GM18520 (cell line): ENCODE data around the gene SZRD1.
"Not testable (repeated sequence)": the region's sequence is repeated elsewhere in the genome, so short reads cannot be mapped to it uniquely, and the experiment has no call there.

Experiments used
- ATAC-seq: cut with Tn5 transposase; IDR thresholded peaks from one replicate; pipeline ENCODE4 v1.9.1; 2021; ENCODE audit not compliant: unreplicated experiment

SZRD1 gene, protein sequence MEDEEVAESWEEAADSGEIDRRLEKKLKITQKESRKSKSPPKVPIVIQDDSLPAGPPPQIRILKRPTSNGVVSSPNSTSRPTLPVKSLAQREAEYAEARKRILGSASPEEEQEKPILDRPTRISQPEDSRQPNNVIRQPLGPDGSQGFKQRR

DNA sequence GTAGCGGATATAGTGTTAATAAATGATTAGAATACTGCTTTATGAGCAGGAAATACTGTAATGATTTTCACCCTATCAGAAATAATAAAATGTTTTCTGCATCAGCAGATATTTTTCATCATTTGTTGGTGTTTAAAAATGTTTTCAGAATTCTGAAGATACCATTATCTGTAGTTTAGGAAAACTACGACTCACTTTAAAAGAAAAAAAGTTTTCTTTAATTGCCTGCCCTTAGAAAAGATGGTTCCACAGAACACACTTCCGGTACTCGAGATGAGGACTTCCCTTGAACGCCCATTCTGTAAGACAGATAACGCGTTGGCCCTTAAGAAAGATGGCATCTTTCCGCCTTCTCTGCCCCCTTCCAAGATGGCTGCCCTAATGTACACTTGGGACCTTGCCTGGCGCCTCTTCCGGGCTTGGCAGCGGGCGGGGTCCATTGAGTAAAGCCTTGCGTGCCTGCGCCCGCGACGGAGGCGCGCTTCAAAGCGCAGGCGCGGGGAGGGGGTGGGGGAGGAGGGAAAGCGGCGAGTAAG, at the start of gene SZRD1:
SZRD1 (plus strand) TSS at position 521 of the 536 bp plus-strand sequence. CDS start 16 bp downstream, outside the sequence.
- ATAC-seq: peak; percentile 66

DNA sequence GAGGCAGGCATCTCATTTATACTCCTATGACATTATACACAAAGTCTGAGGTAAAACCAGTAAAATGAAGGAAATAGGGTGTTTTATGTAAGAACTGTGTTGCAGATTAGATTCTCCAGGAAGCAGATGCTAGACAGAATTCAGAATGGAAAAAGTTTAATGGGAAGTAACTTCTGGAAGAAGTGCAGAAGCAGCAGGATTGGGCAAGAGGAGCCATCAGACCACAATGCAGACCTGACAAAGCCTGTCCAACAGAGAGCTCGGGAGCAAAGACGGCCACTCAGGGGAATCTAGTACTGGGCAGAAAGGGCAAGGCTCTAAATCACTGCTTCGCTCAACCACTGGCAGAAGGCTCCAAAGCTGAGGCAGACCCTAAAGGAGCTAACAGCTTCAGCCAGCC, 48.5 kb upstream of the SZRD1 start:
- no peak for ATAC-seq

DNA sequence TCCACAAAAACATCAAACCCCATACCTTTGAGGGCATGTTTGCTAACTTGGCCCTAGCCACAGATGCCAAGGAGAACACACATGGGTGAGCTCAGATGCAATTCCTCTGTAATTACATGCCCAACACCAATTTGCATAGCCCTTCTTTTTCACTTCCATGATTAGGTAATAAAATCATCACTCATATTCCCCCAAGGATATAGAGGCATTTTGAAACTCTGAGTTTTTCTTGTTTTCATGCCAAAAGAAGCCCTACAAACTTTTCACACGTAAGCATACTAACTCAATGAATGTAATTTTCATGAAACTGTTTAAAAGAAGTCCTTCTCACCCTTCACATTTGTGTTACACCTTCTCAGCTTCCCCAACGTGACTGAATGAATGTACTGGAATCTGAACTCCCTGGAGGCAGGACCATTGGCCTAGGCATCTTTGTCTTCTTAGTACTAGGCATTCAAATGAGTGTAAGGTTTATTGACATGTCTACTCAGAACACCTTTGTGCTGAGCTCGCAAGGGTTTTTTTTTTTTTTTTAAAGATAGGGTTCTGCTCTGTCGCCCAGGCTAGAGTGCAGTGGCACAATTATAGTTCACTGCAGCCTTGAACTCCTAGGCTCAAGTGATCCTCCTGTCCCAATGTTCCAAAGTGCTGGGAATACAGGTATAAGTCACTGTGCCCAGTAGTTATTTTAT, 45.7 kb upstream of the SZRD1 start:
- ATAC-seq: no peak

DNA sequence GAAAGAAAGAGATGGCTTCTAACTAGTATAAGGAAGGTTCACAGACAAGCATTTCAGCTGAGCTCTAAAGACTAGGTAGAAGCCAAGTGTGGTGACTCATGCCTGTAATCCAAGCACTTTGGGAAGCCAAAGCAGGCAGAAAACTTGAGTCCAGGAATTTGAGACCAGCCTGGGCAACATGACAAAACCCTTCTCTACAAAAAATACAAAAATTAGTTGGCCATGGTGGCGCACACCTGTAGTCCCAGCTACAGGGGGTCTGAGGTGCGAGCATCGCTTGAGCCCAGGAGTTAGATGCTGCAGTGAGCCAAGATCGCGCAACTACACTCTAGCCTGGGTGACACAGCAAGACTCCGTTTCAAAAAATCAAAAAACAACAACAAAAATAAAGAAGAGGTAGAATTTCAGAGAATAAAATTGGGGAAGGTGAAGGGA, 42.6 kb upstream of the SZRD1 start:
- no peak for ATAC-seq

DNA sequence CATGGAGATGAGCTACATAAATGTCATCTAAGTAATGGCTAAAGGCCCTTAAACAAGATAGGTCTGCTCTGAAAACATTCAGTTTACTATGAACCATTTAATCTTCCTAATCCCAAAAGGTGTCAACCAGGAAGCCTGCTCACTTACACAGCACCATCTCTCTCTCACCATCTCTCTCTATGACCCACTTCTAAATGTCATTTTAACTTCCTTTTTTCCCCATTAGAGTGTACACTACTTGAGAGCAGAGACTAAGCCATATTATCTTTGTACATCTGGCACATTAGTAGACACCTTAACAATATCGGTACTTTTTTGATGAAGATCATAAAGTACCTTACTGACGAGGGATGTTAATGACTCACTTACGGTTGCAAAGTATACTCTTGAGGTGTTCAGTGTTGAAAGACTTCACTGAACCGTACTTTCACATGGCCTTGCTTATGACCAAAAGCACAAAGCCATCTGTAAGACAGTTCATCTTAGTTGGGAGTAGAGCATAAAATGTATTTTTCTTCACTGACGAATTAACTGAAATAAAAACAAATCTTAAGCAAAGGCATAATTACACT, 40.1 kb upstream of the SZRD1 start:
- ATAC-seq: no peak

DNA sequence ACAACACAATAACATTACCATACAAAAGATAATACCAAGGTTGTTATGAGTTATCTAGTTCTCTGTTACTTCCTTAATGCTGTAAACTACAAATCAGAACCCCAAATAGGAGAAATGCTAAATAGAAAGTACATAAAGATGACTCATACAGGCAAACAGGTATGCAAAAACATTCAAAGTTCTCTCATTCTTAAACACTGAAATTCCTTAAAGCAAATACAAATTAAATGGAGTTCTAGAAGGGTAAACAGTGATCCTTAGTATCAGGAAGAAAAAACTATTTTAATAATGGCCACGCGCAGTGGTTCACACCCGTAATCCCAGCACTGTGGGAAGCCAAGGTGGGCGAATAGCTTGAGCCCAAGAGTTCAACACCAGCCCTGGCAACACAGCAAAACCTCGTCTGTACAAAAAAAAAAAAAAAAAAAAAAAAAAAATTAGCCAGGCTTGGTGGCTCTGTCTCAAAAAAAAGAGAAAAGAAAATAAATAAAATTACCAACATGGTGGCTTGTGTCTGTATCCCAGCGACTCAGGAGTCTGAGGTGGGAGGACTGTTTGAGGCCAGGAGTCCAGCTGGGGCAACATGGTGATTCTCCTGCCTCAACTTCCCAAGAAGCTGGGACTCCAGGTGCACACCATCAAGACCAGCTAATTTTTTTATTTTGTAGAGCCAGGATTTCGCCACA, 32.2 kb upstream of the SZRD1 start:
- ATAC-seq: no peak

DNA sequence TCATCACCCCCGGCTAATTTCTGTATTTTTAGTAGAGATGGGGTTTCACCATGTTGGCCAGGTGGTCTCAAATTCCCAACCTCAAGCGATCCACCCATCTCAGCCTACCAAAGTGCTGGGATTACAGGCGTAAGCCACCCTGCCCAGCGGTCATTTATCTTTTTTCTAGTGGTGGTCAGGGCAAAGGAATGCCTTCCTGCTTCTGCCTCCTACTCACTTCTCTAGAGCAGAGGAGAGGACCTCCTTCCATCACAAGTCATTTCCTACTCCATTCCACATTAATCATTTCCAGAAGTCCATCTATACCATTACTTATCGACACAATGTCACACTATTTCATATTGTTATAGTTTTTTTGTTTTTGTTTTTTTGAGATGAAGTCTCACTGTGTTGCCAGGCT, 28.1 kb upstream of the SZRD1 start:
- no peak for ATAC-seq

DNA sequence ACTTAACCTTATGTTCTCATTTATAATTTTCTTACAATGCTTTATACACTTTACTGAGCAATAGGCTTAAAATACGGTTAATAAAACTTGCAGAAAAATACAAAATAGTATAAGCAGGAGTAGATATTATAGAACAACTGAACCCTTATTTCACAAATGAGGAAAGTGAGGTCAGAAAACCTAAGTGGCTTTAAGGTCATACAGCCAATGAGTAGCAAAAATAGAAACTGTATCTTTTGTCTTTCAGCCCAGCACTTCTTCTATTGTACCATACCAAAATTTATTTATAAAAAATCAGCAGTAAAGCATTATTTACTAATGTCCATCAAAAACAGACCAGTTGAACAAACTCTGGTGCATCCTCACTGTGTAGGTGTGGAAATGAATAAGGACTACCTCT, 26.4 kb upstream of the SZRD1 start:
- ATAC-seq: no peak

DNA sequence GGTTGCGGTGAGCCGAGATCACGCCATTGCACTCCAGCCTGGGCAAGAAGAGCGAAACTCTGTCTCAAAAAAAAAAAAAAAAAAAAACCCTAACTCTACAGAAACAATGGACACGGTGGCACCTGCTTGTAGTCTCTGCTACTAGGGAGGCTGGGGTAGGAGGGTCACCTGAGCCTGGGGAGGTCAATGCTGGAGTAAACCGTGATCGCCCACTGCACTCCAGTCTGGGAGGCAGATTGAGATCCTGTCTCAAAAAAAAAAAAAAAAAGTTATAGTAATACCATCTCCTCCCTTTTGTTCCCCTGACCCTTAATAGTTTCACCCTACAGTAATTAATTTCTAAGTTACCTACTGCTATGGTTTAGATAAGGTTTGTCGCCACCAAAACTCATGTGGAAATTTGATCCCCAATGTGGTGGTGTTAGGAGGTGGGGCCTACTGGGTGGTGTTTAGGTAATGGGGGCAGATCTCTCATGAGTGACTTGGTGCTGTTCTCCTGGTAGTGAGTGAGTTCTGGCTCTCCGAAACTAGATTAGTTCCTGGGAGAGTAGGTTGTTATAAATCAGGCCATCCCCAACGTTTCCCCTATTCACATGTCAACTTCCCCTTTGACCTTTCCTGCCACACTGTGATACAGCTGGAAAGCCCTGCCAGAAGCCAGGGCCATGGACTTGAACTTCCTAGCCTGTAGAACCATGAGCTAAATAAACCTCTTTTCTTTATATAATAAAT, 24.5 kb upstream of the SZRD1 start:
- no peak for ATAC-seq

DNA sequence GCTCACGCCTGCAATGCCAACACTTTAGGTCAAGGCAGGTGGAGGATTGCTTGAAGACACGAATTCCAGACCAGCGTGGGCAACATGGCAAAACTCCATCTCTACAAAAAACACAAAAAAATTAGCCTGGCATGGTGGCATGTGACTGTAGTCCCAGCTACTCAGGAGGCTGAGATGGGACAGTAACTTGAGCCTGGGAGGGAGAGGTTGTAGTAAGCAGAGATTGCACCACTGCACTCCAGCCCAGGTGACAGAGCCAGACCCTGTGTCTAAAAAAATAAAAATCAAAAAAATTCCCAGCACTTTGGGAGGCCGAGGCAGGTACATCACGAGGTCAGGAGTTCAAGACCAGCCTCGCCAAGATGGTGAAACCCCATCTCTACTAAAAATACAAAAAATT, 23.8 kb upstream of the SZRD1 start:
- not testable (repeated sequence) for ATAC-seq

DNA sequence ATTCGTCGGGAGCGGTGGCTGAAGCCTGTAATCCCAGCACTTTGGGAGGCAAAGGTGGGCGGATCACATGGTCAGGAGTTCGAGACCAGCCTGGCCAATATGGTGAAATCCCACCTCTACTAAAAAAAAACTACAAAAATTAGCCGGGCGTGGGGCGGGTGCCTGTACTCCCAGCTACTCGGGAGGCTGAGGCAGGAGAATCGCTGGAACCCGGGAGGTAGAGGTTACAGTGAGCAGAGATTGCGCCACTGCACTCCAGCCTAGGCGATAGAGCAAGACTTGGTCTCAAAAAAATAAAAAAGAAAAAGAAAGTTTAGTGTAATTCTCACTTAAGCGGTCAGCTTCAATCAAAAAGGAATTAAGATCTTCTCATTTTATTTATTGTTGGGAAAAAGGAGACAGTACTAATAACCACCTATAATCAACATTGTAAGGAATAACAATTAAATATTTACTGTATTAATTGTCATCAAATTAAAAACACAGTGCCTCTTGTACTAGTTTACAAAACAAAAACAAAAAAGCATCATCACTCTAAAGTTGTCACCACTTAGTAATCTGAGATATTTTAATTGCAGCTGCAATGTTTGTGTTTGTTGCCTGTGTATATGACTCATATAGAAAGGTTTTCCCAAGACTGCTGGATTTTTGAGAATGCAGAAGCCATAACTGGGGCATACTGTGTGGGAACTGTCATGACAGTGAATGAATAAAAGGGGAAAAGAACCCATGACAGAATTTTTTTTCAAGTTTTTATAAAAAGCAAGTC, 18.4 kb upstream of the SZRD1 start:
- ATAC-seq: no peak

DNA sequence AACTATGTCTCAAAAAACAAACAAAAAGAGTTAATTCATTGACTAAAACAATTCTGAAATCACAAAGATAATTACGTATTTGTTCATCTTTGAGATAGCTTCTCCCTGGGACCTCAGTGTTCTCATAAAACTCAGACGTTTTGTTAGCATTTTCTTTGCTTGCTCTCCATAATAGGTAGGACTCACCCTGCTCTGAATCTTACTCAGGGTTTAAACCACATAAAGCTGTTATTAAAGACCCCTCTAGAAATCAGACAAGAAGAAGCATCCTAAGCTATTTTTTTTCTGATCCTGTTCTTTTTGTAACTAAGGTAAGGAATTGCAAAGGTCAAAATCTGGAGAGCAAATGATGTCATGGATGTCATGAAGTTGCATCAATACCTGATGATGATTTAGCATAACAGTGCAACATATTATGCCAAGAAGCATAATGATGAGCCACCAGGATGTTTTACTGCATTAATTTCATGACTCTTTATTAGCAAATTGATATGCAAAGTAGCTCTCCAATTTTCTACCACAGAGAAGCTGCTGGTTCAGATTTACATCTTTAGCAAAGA, 17.1 kb upstream of the SZRD1 start:
- no peak for ATAC-seq

DNA sequence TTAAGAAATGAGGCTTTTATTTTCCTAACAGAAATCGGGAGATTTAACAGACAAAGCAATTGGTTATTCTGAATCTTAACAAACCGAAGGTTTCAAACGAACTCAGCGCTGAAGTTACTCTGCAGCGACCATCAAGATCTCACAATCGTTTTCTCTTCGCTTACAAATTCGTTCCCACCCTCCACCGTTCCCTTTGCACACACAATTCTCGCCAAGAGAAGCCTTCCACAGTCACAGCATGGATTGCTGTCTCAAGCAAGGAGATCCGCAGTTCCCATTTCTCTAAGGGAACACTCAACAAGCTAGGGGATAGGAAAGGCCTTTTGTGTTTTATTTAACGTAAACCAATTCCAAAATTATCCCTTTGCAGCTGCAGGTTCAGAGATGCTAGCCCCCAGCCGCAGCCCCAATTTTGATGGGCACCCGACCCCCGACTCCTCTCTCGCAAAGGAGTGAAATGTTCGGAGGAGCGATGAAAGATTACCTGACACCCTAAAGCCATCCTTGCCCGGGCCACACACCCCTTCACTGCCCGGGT, 15.5 kb upstream of the SZRD1 start:
- no peak for ATAC-seq

DNA sequence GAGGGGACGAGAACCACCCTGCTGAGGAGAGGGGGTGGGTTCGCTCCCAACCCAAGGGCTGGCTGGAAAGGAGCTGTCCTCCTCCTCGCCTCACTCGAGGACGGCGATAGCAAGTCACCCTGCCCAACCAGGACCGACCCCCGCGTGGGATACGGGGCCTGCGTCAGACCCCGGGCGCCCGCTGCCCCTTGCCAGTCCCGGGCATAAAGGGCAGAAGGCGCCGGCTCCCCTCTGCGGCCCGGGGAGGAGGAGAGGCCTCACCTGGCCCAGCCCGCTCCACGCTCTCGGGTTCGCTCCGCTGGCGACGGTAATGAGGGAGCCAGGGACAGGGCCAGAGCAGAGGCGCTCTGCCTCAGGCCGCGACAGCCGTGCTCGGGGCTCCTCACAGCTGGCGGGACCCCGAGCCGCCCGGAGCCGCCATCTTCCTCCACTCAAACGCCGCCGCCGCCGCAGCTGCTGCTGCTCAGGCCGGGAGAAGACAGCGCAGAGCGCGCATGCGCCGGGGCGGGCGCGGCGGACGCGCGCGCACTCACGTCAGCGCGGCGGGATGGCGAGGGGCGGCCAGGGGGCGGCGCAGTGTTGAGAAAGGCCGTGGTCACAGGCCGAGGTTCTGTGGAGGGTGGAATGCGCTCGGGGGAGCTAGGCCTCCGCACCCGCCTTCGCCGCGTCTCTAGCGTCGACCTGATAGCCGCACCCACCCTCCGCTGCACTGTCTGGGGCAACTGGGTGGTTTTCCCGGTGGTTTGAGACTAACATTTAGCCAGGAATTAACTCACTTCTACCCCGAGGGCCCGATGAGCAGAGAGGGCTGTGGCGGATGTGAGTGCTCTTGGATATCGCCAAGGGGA, 14.8 kb upstream of the SZRD1 start, which contains the start of gene FBXO42:
FBXO42 (minus strand) TSS at position 487 of the 848 bp plus-strand sequence. CDS start 37,062 bp downstream, outside the sequence.
- peak; percentile 91 for ATAC-seq

DNA sequence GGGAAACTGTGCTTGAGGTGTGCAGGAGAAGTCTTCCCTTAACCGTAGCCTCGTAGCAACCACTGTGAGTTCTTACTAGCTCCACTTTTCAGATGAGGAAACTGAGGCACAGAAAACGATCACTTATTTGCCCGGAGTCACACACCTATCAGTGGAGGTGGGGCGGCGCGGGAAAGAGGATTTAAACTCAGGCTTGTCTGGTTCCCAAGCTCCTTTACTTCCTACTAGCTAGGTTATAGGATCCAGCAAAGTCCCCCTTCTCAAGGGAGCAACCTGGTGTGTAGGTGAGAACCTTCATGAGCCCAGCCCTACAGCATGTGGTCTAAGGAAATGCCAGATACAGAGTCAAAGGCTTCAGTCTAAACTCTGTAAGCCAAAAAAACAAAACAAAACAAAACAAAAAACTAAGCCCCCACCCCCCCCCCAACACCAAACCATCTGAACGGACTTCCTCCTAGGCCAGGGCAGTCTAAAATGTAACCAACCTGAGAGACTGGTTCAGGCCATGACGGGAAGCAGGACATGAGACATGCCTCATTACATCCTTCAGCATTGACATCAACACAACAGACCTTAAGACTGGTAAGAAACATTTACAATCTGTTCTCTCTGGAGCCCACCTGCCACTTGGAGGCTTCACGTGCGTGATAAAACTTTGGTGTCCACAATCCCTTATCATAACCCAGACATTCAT, 14.1 kb upstream of the SZRD1 start:
- ATAC-seq: no peak

DNA sequence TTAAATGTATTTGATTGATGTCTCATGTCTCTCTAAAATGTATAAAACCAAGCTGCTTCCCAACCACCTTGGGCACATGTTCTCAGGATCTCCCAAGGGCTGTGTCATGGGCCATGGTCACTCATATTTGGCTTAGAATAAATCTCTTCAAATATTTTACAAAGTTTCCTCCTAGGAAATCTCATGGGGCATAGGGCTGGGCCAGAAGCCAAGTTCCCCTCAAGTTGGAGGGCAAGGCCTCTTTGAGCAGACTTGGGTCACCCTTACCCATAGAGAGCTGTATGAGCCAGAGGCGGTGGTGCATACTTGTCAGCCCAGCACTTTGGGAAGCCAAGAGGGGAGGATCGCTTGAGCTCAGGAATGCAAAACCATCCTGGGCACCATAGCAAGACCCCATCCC, 12.4 kb upstream of the SZRD1 start:
- ATAC-seq: no peak

DNA sequence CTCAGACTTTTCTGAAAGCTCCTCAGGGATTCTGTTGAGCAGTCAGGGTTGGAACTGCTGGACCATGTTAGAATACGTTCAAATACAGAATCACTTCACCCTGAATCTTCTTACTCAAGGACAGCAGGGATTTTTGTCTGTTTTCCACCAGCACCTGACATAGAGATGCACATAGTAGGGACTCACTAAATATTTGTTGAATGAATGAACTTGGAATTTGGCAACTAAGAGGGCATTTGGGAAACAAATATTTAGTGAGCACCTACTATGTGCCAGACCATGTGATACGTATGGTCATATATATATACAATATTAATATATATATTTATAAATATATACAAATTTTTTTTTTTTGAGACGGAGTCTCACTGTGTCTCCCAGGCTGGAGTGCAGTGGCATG, 10.2 kb upstream of the SZRD1 start:
- no peak for ATAC-seq

DNA sequence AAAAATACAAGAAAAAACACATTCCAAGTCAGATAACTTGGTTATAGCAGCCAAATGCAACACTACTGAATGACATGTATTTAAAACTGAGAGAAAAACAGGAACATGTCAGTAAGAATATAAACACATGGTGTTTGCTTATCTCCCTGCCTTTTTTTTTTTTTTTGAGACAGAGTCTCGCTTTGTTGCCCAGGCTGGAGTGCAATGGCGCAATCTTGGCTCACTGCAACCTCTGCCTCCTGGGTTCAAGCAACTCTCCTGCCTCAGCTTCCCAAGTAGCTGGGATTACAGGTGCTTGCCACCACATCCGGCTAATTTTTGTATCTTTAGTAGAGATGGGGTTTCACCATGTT, 1.9 kb upstream of the SZRD1 start:
- ATAC-seq: not testable (repeated sequence)
